Activated naive CD8-positive, alpha-beta T cell treated with anti-CD3 and anti-CD28 coated beads, Interleukin-2, amount 10 ng/mL, durations not matched to agents 7 days and 5 days (primary cell): Measurements from ENCODE around the gene KRR1. TPM values are rescaled to one million over a fixed set of nuclear protein-coding genes. Genes with fewer than 3 reads are reported as not detected.

Experiments used
- ATAC-seq: fragments of 150-1000 bp; cut with Tn5 transposase; one replicate; pipeline ENCODE4 v1.10.0; 2021; ENCODE audit warnings: low read depth, moderate library complexity
- POLR2A ChIA-PET: fragments of 350-600 bp; sonication (Branson Sonifier 250); formaldehyde crosslinking; loops from one replicate; lab custom pipeline; 2021; ENCODE audit warnings: antibody characterized with exemption; lab: Charles Lee
- DNase-seq: peaks from one replicate; pipeline ENCODE4 v3.0.0; 2021
- H3K27ac Mint-ChIP-seq: one replicate; pipeline ENCODE4 v1.8.0; 2022; ENCODE audit warnings: mild to moderate bottlenecking, mixed read lengths
- H3K27me3 Mint-ChIP-seq: one replicate; pipeline ENCODE4 v1.8.0; 2022; ENCODE audit warnings: mild to moderate bottlenecking, moderate library complexity, mixed read lengths
- H3K36me3 Mint-ChIP-seq: one replicate; pipeline ENCODE4 v1.8.0; 2021; ENCODE audit warnings: mild to moderate bottlenecking, mixed read lengths
- H3K4me1 Mint-ChIP-seq: one replicate; pipeline ENCODE4 v1.8.0; 2021; ENCODE audit warnings: mixed read lengths
- H3K4me3 Mint-ChIP-seq: one replicate; pipeline ENCODE4 v1.8.0; 2022; ENCODE audit warnings: mild to moderate bottlenecking, moderate library complexity, mixed read lengths
- H3K9me3 Mint-ChIP-seq: one replicate; pipeline ENCODE4 v1.8.0; 2021; ENCODE audit warnings: mixed read lengths
- total RNA-seq, 2 experiments: library from RNA; stranded (reverse); gene quantifications; one replicate each; pipeline ENCODE4 v1.2.3, GENCODE V29; 2021

Gene KRR1
- total RNA-seq, result 10 to 100 TPM; 59.1 to 70.6 TPM

- POLR2A ChIA-PET, result interaction anchor here (0.8 to 2.0 kb wide), 14 partner anchors 10 to 1047 kb away, joined by 3 to 11 read pairs (median 4); partner anchors contain the start of genes GLIPR1, GLIPR1L2 and PHLDA1
- Mint-ChIP-seq H3K27ac (peak within 1 kb of the TSS; percentile 99), H3K4me3 (peak within 1 kb of the TSS; percentile 99), H3K9me3 (no peaks in the 10 kb centered on the region), H3K36me3 (peaks cover 10% of the 10 kb centered on the region), H3K27me3 (no peaks in the 10 kb centered on the region), H3K4me1 (peaks cover 29% of the 10 kb centered on the region)
- ATAC-seq (peak; percentile 99), DNase-seq (peak; percentile 80)
Observed at GRCh38 chr12:75511116-75512048, at the start of gene KRR1. KRR1 (minus strand) TSS chr12:75511609; CDS start chr12:75511597, 12 bp downstream.

GRCh38 chr12:75560167-75560566 is 48.8 kb upstream of the KRR1 start:
- POLR2A ChIA-PET, result interaction anchor here (0.6 kb wide), 1 partner anchor 232 kb away, joined by 6 read pairs; no protein-coding TSS in a partner anchor
- H3K27me3 Mint-ChIP-seq, result peaks cover 31% of the 10 kb centered on the region

GRCh38 chr12:75558287-75558686 is 46.9 kb upstream of the KRR1 start:
- H3K4me1 Mint-ChIP-seq, result peaks cover 9% of the 10 kb centered on the region
- H3K27me3 Mint-ChIP-seq, result peaks cover 39% of the 10 kb centered on the region
- H3K4me3 Mint-ChIP-seq, result no peak overlapping the region
- no peaks in the 10 kb centered on the region for H3K36me3 Mint-ChIP-seq
- H3K27ac Mint-ChIP-seq, result no peak overlapping the region
- no peaks in the 10 kb centered on the region for H3K9me3 Mint-ChIP-seq
- POLR2A ChIA-PET, result no interaction called here
- ATAC-seq, result no peak
- no peak for DNase-seq

More at GRCh38 chr12:75560167-75560566, 48.8 kb upstream of the KRR1 start:
- Mint-ChIP-seq H3K36me3 (no peaks in the 10 kb centered on the region), H3K9me3 (no peaks in the 10 kb centered on the region), H3K4me1 (peaks cover 9% of the 10 kb centered on the region), H3K4me3 (no peak overlapping the region), H3K27ac (no peak overlapping the region)
- ATAC-seq (no peak), DNase-seq (no peak)

- H3K27me3 Mint-ChIP-seq, result peaks cover 31% of the 10 kb centered on the region
- POLR2A ChIA-PET, result no interaction called here
- no peak for ATAC-seq
- H3K27ac Mint-ChIP-seq, result no peak overlapping the region
- no peaks in the 10 kb centered on the region for H3K9me3 Mint-ChIP-seq
- H3K36me3 Mint-ChIP-seq, result no peaks in the 10 kb centered on the region
- peaks cover 6% of the 10 kb centered on the region for H3K4me1 Mint-ChIP-seq
- no peak overlapping the region for H3K4me3 Mint-ChIP-seq
- no peak for DNase-seq
Observed at GRCh38 chr12:75556311-75556899, 45.0 kb upstream of the KRR1 start.

- Mint-ChIP-seq H3K36me3 (no peaks in the 10 kb centered on the region), H3K27me3 (peaks cover 38% of the 10 kb centered on the region), H3K9me3 (no peaks in the 10 kb centered on the region), H3K4me3 (no peak overlapping the region), H3K27ac (no peak overlapping the region), H3K4me1 (no peaks in the 10 kb centered on the region)
- POLR2A ChIA-PET, result no interaction called here
- ATAC-seq (no peak), DNase-seq (no peak)
Observed at GRCh38 chr12:75554556-75554880, 43.1 kb upstream of the KRR1 start.

GRCh38 chr12:75553836-75554555 is 42.6 kb upstream of the KRR1 start:
- ATAC-seq (no peak), DNase-seq (no peak)
- POLR2A ChIA-PET, result no interaction called here
- peaks cover 42% of the 10 kb centered on the region for H3K27me3 Mint-ChIP-seq
- H3K9me3 Mint-ChIP-seq, result no peaks in the 10 kb centered on the region
- H3K4me1 Mint-ChIP-seq, result no peaks in the 10 kb centered on the region
- no peak overlapping the region for H3K4me3 Mint-ChIP-seq
- H3K36me3 Mint-ChIP-seq, result no peaks in the 10 kb centered on the region
- H3K27ac Mint-ChIP-seq, result no peak overlapping the region

- Mint-ChIP-seq H3K27me3 (peaks cover 46% of the 10 kb centered on the region), H3K9me3 (no peaks in the 10 kb centered on the region), H3K36me3 (no peaks in the 10 kb centered on the region), H3K4me3 (no peak overlapping the region), H3K4me1 (no peaks in the 10 kb centered on the region), H3K27ac (no peak overlapping the region)
- no peak for DNase-seq
- POLR2A ChIA-PET, result no interaction called here
- ATAC-seq, result no peak
Observed at GRCh38 chr12:75553398-75553797, 42.0 kb upstream of the KRR1 start.

- Mint-ChIP-seq H3K9me3 (no peaks in the 10 kb centered on the region), H3K36me3 (no peaks in the 10 kb centered on the region), H3K4me3 (no peak overlapping the region), H3K27me3 (peaks cover 45% of the 10 kb centered on the region), H3K4me1 (no peaks in the 10 kb centered on the region), H3K27ac (no peak overlapping the region)
- ATAC-seq, result no peak
- POLR2A ChIA-PET, result no interaction called here
- no peak for DNase-seq
Observed at GRCh38 chr12:75551477-75551876, 40.1 kb upstream of the KRR1 start.

- Mint-ChIP-seq H3K36me3 (no peaks in the 10 kb centered on the region), H3K27me3 (peaks cover 50% of the 10 kb centered on the region), H3K4me3 (no peak overlapping the region), H3K4me1 (no peaks in the 10 kb centered on the region), H3K27ac (no peak overlapping the region), H3K9me3 (no peaks in the 10 kb centered on the region)
- ATAC-seq (no peak), DNase-seq (no peak)
- POLR2A ChIA-PET, result no interaction called here
Observed at GRCh38 chr12:75550401-75551240, 39.2 kb upstream of the KRR1 start.

- Mint-ChIP-seq H3K4me1 (no peaks in the 10 kb centered on the region), H3K36me3 (no peaks in the 10 kb centered on the region), H3K9me3 (no peaks in the 10 kb centered on the region), H3K27ac (no peak overlapping the region), H3K4me3 (no peak overlapping the region), H3K27me3 (peaks cover 54% of the 10 kb centered on the region)
- DNase-seq, result no peak
- ATAC-seq, result no peak
- POLR2A ChIA-PET, result no interaction called here
Observed at GRCh38 chr12:75549989-75550388, 38.6 kb upstream of the KRR1 start.

- Mint-ChIP-seq H3K4me3 (no peak overlapping the region), H3K36me3 (no peaks in the 10 kb centered on the region), H3K9me3 (no peaks in the 10 kb centered on the region), H3K27ac (no peak overlapping the region), H3K4me1 (no peaks in the 10 kb centered on the region), H3K27me3 (peaks cover 52% of the 10 kb centered on the region)
- no peak for DNase-seq
- ATAC-seq, result no peak
- POLR2A ChIA-PET, result no interaction called here
Observed at GRCh38 chr12:75548879-75549278, 37.5 kb upstream of the KRR1 start.

GRCh38 chr12:75545636-75546035 is 34.2 kb upstream of the KRR1 start:
- Mint-ChIP-seq H3K27me3 (peaks cover 64% of the 10 kb centered on the region), H3K4me1 (no peaks in the 10 kb centered on the region), H3K4me3 (no peak overlapping the region), H3K36me3 (no peaks in the 10 kb centered on the region), H3K27ac (no peak overlapping the region), H3K9me3 (no peaks in the 10 kb centered on the region)
- POLR2A ChIA-PET, result no interaction called here
- DNase-seq (no peak), ATAC-seq (no peak)

- H3K36me3 Mint-ChIP-seq, result no peaks in the 10 kb centered on the region
- ATAC-seq, result no peak
- H3K27me3 Mint-ChIP-seq, result peaks cover 63% of the 10 kb centered on the region
- H3K4me1 Mint-ChIP-seq, result no peaks in the 10 kb centered on the region
- POLR2A ChIA-PET, result no interaction called here
- H3K4me3 Mint-ChIP-seq, result no peak overlapping the region
- H3K27ac Mint-ChIP-seq, result no peak overlapping the region
- no peak for DNase-seq
- no peaks in the 10 kb centered on the region for H3K9me3 Mint-ChIP-seq
Observed at GRCh38 chr12:75543529-75543928, 32.1 kb upstream of the KRR1 start.
